COR-L47 (cell line): Measurements from ENCODE around the gene FBLN2.

Source experiments
- DNase-seq: peaks from one replicate; lab custom pipeline; 2025; lab: John Stamatoyannopoulos, UW

FBLN2 gene

DNA sequence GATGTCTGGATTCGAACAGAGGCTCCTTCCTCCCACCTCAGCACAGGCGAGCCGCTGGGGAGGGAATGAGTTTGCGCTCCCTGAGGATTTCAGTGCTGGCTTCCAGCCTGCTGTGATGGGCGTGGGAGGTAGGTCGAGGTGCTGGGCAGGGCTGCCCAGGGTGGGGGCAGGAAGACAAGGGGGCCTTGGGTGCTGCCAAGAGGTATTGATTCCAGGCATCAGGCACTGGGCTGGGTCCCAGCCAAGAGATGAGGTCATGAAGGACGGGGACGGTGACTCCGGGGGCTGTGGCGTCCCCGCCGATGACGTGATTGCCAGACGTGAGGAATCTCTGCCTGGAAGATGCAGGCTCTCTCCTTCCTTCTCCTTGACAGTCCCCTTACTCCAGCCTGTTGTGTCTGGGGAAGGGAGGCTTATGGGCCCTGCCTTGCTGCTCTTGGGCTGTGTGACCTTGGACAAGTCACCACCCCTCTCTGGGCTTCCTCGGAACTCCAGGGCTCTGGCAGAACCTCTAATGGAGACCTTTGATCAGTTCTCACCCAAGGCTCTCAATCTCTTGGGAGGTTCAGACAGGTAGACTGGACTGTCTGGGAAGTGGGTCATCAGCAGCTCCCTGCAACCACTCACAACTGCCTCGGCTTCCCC is 116.8 kb downstream of the FBLN2 start:
- no peak for DNase-seq

DNA sequence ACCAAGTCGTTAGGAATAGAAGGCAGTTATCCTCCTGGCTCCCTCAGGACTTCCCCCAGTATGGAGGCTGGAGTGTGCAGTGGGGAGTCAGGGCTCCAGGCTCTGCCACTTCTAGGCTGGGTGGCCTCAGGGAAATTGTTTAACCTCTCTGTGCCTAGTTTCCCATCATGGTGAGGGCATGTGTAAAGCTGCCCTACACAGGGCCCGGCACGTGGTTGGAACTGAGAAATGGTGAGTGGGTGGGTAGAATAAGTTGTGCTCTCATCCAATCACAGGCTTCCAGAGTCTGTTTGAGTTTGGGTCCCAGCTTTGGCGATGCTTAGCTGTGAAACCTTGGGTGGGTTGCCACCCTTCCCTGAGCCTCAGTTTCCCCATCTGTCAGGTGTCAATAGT is 117.3 kb downstream of the FBLN2 start:
- no peak for DNase-seq

DNA sequence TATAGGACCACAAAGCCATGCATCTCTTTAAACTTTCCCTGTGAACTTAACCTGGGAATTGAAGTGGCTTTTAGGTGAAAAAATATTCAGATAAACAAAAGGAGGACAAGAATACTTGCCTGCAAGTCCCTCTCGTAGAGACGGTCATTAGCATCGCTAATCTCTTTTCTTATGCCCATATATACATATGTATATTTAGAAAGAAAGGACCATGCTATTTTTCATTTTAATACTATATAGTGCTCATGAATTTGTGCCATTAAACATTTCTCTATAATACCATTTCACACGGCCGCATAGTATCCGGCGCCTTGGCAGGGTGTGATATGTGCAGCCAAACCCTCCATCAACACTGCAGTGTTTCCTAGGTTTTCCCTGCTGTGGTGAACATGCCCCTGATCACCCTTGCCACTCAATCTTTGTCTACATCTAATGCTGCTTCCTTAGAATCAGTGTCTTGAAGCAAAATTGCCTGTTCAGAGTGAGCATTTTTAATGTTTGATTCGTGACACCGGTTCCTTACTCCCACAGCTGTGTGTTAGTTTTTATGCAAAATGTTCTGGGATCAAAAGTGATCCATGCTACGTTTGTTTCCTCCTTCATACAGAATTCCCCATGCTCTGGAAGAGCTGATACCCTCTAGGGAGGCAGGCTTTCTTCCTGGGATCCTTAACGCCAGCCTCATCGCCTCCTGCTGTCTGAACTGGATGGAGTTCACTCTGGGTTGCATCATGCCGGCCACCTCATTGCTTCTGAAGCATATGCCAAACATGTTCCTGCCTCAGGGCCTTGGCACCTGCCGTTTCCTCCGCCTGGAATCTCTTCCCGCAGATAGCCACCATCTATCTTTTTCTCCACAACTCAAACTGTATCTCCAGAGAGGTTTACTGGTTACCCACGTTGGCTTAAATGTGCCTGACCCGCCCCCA is 118.1 kb downstream of the FBLN2 start:
- no peak for DNase-seq

DNA sequence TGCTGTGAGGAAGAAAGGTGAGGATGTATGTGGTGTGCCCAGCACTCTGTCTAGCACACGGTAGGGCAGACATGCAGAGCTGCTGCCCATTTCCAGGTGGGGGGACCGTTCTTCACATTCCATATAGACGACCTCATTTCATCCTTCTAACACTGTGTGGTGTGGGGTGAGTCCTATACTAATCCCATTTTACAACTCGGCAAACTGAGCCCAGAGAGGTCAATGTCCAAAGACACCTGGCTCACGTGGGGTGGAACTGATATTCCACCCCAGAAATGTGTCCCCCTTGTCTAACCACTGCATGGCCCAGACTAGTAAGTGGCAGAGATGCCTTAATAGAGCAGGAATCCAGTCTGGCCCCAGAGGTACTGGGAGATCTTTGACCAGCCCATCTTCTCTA is 119.2 kb downstream of the FBLN2 start:
- no peak for DNase-seq

DNA sequence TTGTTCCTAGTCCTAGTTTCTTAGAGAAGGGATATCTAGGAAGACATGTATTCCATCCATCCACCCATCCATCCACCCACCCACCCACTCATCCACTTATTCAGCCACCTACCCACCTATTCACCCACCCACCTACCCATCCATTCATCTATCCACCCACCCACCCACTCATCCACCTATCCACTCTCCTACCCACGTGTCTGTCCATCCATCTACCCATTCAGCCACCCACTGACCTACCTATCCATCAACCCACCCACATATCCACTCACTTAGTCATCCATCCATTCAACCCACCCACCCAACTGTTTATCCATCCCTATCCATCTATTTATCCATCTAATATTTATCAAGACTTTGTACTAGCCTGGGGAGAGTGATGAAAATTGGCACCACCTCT is 120.5 kb downstream of the FBLN2 start:
- DNase-seq: no peak

DNA sequence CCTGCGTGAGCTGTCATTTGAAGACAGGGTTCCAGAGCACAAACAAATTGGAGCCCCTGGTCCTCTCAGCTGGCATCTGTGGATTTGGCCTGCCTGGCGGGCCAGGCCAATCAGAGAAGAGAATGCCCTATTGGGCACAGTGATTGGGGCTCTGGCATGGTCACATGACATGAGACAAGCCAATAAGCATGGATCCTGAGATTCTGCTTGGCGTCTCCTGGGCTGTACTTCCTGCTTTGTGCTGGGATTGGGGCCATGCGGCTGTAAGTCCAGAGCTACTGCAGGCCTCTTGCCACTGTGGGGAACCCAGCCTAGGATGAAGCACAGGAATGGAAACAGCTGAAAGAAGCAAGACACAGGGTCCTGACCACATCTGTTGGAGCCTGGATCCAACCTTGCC is 121.4 kb downstream of the FBLN2 start:
- DNase-seq: no peak

DNA sequence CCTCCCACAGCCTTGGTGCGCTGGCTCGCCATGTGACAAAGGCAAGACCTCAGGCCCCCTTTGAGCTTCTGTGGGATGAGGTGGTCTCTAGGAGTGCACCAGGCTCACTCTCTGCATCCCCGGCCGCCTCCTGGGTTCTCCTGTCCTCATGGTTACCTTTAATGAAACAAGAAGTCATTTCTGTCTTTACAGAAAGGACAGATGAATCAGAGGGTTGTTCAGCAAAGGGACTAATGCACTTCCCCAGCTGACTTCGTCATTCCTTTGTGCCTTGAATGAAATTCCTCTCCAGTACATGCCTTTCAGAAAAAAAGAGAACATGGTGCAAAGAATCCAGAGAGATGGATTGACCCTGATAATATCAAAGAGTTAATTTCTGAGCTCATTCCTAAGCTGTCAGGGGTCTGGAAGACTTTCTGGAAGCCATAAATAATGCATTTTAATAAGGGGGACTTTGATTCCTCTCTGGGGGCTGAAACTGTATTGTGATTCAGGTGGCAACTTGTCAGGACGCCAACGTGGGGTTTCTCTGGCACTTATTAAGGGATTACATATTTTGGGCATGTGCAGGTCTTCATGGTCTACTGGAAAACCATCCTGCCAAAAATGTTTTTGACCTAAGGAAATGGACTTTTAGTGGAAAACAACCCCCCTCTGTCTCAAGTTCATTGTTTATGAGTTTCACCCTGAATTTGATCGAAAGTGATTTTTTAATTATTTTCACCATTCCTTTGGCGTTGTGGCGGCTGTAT is 122.7 kb downstream of the FBLN2 start:
- no peak for DNase-seq

DNA sequence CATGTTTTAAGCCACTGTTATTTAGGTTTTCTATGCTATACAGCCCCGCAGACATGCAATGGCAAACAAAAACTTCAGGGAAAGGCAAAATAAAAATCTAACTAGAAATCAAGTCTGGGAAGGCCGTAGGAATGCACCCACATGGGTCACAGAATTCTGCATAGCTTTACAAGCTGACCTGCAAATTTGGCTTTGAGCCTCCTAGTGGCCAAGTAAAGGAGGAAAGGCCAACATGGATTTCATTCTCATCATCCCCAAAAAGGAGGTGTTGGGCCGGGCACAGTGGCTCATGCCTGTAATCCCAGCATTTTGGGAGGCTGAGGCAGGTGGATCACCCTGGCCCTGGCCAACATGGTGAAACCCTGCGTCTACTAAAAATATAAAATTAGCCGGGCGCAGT is 124.3 kb downstream of the FBLN2 start:
- no peak for DNase-seq

DNA sequence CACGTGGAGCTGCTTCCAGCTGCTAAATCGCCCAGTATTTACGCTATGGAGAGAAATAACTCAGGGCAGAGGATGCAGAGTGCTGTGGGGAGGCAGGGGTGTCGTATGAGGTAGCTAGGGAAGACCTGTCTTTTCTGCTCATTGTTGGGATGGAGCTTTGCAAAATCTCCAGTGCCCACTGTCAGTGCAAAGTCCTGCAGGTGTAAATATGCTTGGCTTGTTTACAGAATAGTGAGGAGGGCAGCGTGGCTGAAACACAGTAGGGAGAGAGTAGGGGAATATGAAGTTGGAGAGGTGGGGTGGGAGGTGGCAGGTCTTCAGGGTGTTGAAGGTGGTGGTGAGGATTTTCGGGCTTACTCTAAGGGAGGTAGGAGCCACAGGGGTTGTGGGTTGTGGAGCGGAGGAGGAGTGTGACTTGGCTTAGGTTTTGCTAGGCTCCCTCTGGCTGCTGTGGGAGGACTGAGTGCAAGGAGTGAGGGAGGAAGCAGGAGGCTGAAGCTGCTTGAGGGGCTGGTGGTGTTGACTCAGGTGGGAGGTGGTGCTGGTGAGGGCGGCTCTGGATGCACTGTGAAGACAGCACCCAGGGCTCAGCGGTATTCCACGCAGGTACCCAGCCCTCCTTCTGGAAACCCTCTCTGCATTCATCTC is 125.7 kb downstream of the FBLN2 start:
- DNase-seq: no peak

DNA sequence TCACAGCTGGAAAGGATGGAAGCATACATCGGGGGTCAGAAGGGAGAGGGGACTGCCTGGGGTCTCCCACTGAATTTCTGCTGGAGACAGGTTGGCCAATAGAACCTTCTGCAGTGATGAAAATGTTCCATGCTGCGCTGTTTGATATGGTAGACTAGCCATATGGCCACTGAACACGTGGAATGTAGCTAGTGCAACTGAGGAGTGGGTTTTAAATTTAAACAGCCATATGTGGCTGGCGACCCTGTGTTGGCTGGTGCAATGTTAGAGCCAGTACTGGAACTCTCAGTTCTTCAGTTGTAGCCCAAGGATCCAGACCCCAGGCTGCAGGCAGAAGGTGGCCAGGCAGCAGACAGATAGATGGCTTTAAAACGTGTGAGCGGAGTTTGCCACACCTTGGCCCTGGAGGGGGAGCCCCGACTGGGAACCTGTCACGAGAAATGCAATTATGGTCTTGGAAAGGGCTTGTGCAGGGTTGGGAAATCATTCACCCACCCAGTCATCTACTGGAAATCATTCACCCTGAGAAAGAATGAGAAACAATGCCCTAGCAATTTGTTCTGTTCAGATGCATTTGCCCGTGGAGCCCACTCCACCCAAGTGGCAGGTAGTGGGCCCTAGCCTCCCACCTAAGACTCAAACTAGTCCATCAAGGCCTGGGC is 127.6 kb downstream of the FBLN2 start:
- no peak for DNase-seq

DNA sequence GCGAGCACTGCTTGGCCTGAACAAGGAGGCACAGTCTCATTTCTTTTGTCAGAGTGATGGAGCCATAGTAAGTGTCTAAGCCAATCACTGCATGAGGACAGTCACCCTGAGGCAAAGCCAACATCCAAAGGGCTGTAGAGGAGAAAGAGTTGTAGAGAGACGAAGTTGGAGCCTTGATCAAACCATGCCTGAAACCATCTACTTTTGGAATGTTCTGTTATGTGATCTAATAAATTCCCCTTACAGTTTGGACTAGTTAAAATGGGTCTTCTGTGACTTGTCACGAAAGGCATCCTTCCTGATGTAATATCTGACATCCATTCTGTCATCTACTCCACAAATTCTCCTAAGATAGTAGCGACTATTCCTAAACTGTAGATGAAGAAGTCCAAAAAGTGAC is 128.3 kb downstream of the FBLN2 start:
- no peak for DNase-seq

DNA sequence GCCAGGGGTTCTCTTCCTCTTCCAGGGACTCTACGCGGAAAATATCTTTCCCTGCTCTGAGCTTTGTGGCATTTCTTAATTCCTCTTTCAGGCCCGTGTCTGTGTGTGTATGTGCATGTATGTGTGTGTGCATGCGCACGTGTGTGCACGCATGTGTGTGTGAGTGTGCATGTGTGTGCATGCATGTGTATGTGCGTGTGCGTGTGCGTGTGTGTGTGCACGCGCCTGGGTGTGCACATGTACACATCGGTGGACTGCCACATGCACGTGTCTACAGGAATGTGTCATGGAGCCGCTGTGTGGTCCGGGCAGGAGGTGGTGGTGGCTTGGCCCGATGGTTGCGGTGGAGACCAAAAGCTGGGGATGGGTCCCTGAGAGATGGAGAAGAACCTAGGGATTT is 133.0 kb downstream of the FBLN2 start:
- DNase-seq: no peak

DNA sequence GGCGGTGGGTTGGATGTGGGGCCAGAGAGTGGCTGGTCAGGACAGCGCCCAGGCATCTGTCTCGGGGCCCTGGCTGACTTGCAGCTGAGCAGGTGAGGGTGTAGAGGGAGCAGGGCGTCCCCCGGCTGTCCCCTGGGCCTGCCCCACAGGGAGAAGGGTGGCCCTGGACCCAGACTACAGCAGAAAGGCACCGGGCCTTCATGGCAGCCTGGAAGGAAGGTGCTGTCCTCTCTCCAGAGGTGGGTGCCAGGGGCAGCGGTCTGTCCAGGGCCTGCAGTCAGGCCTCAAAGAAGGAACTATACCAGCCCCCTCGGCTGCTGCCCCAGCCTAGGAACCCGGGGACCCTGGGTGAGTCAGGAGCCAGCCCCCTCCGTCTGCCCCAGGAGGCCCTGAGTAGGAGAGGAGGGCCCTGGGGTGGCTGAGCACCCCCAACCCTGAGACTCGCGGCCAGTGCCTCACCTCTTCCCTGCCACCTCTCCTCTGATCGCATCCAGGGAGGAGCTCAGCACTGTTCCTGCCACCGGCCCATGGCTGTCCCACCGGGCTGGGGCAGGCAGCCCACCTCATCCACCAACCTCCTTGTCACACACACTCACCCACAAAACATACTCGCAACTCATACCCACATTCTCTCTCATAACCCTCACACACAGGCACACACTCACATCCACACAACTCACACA is 133.5 kb downstream of the FBLN2 start:
- DNase-seq: no peak

DNA sequence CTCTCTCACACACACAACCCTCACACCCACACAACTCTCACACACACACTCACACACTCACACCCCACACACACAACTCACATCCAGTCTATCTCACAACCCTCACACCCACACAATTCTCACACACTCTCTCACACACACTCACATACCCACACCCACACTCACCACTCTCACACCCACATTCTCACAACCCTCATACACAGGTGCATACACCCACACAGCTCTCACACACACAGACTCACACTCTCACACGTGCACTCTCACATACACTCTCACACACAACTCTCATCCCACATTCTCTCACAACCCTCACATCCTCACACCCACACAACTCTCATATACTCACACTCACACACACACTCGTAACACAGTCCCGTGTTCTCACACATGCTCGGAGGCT is 134.4 kb downstream of the FBLN2 start:
- no peak for DNase-seq

DNA sequence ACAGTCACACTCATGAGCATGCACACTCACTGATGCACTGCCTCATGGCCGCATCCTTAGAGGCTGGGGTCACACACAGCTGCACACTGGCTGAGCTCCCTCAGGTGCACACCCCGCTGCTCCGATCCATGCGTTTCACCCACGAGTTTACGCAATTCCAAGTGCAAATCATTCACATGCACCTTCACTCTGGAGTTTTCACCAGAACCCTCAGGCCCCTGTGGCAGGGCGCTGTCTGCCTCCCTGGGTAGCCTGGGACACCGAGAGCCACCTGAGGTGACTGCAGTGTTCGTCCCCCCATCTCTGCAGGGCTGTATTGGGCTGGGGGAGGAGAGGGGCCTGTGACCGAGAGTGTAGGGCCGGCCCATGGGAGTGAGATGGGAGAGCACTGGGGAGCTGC is 134.8 kb downstream of the FBLN2 start:
- DNase-seq: no peak

DNA sequence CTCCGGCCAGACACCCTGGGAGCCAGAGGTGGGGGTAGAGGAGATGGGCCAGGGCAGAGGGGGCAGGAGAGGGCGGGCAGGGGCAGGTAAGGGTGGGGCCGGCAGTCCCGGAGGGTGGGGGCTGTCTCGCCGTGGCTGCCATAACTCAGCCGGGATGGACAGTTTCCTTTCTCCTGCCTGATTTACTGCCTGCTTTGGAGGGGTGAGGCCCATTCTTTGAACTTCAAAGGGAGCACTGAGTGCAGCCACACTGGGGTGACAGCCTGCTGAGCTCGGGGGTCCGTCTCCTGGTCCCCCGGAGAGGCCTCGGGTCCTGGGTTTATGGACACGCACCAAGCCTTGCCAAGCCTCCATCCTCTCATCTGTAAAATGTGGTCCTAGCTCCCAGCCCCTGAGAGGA is 135.4 kb downstream of the FBLN2 start:
- no peak for DNase-seq

DNA sequence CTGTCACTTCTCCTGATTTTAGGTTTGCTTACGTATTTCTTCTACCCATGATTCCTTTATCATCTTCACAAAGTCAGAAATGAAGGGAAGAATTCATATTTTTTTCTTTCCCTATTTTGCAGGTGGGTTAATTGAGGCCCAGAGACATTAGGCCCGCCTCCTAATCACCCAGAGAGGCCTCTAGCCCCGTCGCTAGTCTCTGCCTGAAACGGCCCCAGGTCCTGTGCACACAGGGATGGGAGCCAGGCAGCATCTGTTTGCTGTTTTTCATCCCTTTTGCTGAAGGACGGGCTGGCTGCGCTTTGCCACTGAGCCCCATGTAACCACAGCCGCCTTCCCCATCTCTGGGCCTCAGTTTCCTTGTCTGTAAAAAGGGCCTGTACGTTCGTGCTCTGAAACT is 135.9 kb downstream of the FBLN2 start:
- DNase-seq: no peak

DNA sequence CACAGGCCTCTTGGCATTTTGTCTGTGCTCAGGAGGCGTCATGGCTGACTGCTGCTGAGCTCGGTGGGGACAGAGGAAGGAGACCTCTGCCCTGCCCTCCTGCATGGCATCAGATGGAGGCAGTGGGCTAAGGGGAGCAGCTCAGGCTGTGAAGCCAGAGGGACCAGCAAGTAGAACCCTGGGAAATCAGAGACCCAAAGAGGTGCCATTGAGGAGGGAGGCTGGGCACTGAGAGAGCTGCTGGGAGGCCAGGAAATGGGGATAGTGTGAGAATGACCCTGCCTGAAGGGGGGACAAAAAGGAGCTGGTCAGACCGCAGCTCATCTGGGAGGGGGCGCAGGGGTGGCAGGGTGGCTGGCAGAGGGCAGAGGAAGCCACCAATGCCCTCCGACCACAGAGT is 136.8 kb downstream of the FBLN2 start:
- no peak for DNase-seq

DNA sequence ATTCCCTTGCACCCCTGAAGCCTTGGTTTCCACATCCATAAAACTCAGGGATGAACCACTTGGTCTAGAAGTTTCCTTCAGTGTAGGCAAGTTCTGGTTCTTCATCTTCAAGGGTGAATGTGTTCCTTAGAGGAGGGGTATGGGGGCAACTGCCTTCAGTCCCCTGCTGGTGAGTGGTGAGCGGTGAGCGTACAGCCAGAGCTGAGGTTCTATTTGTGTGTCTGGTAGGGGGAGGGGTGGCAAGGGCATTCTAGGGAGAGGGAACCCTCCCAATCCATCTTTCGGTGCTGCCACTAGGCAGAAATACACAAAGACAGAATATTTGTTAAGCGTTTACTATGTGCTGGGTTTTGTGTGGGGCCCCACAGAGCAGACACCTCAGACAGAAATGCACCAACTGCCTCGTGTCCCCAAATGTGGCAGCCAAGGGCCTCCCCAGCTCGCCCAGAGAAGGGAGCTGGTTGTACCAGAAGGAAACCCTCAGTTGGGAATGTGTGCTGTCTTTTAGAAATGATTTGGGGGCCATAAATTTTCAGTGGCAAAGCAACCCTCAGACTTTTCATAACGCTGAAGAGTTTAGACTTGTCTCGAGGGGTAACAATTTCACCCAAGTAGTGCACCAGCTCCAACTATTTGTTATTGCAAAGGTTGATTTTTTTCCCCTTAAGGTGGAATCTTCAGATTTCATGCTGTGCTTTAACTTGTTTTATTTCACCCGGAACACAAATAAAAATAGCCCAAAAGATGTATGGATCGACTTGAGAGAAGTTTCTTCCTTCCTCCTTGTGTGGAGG is 137.6 kb downstream of the FBLN2 start:
- no peak for DNase-seq

DNA sequence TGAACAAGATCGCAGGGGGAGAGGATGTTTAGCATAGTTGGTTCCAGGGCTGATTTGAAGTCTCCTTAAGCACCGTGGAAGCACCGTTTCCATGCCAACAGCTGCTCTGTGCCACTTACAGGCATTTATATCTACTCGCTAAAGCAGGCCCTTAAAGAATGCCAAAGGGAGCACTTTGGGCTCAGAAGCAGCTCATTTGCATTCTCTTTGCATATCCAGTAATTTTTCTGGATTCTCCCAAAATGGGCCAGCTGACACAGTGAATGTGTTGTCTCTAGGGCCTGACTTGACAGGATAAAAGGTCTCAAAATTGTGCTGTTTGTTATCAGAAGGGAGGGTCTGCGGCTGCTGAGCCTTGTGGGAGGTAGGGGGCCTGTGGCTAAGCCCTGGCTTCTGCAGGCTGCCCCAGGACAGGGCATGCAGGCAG is 138.6 kb downstream of the FBLN2 start:
- DNase-seq: no peak
